ENCODE data around the gene ZNF14.
"Not testable (repeated sequence)": the region's sequence is repeated elsewhere in the genome, so short reads cannot be mapped to it uniquely, and the experiment has no call there.

Gene ZNF14

DNA sequence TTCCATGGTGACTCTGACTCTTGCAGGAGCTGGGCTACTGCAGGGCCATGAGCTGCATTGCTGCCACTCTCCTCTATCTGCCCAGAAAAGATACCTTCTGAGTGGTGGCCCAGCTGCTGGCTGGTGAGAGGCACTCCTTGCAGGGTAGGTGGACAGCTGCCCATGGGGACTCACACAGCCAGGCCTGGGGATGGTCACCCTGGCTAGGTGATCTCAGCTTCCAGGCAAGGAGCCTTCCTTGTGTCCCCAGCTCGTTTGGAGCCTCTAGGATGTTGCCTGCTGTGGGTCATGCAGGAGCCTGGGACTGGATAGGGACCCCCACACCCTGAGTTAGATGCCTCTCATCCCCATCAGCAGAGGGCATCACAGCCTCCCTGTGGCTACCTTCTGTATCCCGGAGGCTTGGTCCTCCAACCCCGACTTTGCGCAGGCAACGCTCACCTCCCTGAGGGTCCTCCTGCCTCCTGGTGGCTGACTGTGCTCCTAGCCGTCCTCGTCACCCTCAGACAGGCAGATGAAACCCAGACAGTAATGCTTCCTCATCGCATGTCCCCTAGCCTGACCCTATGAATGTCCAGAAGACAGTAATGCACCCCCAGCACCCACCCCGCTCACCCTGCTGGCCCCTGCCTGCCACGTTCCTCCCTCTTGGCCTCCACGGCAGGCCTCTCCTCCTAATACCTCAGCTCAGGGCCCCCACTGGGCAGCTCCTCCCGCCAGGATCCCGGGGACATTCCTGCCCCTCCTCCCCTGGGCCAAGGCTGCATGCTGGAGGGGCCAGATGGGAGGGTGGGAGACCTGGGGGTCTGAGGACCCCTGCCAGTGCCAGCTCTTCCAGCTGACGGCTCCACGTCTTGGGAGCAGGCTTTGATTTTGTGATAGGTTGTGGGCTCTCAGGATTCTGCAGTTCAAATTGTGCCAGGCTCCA is 13.6 kb upstream of the ZNF14 start:
- DNase-seq, result no peak

- DNase-seq, result no peak
Measured at GRCh38 chr19:19745496-19746285, 12.8 kb upstream of the ZNF14 start.

DNA sequence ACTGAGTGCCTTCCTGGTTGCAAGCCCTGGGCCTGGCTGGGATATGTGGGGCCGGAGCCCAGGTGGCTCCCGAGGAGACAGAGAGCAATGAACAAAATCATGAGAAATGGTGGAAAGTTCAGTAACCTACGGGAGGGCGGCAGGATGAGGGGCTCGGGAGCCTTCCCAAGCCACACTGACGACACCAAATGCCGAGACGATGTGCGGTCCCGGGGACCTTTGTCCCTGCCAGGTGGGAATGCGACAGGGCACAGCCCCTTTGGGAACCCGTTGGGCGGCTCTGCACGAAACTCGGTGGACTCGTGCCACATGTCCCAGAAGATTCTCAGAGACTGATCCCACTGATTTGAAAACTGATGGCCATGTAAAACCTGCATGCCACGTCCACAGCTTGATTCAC is 11.7 kb upstream of the ZNF14 start:
- no peak for DNase-seq

GRCh38 chr19:19743921-19744320 is 11.0 kb upstream of the ZNF14 start:
- not testable (repeated sequence) for DNase-seq

GRCh38 chr19:19743176-19743575 is 10.3 kb upstream of the ZNF14 start:
- DNase-seq, result no peak

DNA sequence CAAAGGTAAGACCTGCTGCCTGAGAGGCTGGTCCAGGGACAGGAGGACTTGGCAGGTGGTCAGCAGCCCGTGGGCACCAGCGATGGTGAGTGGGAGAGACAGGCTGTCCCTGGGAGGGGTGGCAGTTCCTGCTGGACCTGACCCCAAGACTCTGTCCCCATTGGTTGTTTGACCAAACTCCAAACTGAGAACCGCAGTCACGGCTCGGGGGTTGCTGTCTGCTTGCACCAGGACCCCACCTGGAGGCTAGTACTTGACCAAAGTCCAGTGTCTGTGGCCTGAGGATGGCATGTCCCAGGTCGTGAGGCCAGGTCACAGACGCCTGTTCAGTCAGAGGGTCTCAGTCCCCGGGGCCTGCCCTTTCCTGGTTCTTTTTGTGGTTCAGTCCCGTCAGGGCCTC is 9.9 kb upstream of the ZNF14 start:
- no peak for DNase-seq

- DNase-seq, result no peak
Measured at GRCh38 chr19:19741184-19741583, 8.3 kb upstream of the ZNF14 start.

GRCh38 chr19:19740755-19741154 is 7.8 kb upstream of the ZNF14 start:
- no peak for DNase-seq

DNA sequence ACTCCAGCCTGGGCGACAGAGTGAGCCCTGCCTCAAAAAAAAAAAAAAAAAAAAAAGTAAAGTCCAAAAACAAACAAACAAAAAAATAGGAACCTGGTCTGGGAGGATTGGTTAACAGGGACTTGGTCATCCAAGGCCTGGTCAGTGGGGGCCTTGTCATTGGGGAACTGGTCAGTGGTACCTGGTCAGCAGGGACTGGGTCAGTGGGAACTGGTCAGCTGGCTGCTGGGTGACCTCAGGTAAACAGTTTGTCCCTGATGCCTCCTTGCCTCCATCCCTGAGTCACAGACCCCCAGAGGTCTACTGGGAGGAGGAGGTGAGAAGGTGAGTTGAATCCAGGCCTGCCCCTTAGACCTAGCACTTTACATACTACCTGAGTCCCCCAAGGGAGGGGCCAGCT is 5.7 kb upstream of the ZNF14 start:
- no peak for DNase-seq

- DNase-seq, result no peak
Measured at GRCh38 chr19:19737559-19738332, 4.8 kb upstream of the ZNF14 start.

DNA sequence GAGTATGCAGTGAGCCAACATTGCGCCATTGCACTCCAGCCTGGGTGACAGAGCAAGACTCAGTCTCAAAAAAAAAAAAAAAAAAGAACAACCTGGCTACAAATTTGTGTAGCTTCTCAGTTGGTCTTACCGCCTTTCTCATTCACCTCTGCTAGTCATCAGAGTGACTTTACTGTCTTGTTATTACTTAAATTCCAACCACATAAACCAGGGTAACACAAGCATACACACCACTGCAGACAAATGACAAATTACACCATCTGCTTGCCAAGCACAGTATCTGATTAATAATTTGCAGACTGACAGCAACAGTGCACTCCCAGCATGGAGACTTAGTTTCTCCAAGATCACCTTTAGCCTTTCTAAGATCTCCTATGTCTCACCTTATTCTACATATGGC is 11.0 kb downstream of the ZNF14 start:
- no peak for DNase-seq

- DNase-seq, result no peak
Measured at GRCh38 chr19:19719798-19720197, 13.1 kb downstream of the ZNF14 start.

DNA sequence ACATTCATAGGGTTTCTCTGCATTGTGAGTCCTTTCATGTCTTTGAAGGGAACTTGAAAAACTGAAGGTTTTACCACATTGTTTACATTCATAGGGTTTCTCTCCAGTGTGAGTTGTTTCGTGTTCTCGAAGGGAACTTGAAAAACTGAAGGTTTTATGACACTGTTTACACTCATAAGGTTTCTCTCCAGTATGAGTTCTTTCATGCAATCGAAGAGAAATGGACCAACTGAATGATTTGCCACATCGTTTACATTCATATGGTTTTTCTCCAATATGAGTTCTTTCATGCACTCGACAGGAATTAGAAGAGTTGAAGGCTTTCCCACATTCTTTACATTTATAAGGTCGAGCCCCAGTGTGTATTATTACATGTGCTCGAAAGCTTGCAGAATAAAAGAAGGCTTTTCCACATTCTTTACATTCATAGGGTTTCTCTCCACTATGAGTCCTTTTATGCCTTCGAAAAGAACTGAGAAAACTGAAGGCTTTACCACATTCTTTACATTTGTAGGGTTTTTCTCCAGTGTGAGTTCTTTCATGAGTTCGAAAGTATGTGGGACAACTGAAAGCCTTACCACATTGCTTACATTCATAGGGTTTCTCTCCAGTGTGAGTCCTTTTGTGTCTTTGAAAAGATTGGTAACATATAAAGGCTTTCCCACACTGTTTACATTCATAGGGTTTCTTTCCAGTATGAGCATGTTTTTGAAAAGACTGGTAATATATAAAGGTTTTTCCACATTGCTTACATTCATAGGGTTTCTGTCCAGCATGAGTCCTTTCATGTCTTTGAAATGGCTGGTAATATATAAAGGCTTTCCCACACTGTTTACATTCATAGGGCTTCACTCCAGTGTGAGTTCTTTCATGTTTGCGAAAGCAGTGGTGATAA is 20.7 kb downstream of the ZNF14 start:
- DNase-seq, result no peak

DNA sequence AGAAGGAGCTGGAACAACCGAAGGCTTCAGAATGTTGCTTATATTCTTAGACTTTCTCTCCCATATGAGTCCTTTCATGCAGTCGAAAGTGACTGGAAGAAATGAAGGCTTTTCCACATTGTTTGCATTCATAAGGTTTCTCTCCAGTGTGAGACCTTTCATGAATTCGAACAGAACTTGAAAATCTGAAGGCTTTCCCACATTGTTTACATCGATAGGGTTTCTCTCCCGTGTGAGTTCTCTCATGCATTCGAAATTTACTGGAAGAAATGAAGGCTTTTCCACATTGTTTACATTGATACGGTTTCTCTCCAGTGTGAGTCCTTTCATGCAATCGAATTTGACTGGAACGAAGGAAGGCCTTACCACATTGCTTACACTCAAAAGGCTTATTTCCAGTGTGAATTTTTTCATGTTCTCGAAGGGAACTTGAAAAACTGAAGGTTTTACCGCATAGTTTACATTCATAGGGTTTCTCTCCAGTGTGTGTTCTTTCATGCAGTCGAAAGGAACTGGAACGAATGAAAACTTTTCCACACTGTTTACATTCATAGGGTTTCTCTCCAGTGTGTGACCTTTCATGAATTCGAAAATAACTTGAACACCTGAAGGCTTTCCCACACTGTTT is 21.5 kb downstream of the ZNF14 start:
- DNase-seq, result no peak

DNA sequence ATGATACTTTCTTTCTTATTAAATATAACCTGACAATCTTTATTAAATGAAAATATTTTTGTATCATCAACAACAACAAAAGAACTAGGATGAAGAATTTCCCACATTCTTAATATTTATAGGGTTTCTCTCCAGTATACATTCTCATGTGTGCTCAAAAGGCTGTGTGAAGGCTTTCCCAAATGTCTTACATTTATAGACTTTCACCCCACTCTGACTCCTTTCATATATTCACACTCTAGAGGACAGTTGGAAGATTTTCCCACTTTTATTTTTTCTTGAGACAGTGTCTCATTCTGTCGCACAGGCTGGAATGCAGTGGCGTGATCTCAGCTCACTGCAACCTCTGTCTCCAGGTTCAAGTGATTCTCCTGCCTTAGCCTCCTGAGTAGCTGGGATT is 22.4 kb downstream of the ZNF14 start:
- no peak for DNase-seq

DNA sequence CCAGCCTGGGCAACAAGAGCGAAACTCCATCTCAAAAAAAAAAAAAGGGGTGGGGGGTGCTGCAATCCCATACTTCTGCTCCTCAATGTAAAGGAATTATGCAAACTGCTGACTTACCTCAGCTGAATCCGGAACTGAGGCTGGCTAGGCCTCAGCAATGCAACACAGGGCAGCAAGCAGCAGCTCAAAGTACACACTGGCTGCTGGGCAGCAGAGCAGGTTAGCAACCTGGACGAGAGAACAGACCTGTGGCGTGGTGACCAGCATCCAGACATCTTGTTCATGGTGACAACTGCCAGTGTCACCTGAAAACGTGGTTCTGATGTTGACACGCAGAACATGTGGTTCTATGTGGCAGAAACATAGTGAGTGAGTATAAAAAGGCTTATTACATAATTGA is 28.1 kb downstream of the ZNF14 start:
- DNase-seq, result no peak

- not testable (repeated sequence) for DNase-seq
Measured at GRCh38 chr19:19700493-19700892, 32.4 kb downstream of the ZNF14 start.

- no peak for DNase-seq
Measured at GRCh38 chr19:19697589-19697988, 35.3 kb downstream of the ZNF14 start.

DNA sequence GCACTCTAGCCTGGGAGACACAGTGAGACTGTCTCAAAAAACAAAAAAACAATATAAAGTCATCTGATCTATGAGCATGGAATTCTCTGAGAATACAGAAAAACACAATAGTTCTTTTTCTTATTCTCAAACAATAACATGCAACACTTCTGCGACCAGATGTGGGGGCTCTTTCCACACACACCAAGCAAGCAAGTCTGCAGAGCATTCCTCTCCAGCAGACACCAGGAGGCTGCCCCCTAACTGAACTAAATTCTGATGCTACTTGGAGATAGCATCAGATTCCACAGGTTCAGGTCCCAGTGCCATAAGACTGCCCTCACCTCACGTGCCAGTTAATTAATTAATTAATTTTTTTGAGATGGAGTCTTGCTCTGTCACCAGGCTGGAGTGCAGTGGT is 36.5 kb downstream of the ZNF14 start:
- no peak for DNase-seq

- DNase-seq, result no peak
Measured at GRCh38 chr19:19691683-19692082, 41.2 kb downstream of the ZNF14 start.

DNA sequence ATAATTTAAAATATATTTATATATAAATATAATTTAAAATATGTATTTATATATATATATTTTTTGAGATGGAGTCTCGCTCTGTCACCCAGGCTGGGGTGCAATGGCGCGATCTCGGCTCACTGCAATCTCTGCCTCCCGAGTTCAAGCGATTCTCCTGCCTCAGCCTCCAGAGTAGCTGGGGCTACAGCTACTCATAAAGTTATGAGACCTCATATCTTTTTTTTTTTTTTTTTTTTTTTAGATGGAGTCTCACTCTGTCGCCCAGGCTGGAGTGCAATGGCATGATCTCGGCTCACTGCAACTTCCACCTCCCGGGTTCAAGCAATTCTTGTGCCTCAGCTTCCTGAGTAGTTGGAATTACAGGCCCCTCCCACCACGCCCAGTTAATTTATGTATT is 43.9 kb downstream of the ZNF14 start:
- not testable (repeated sequence) for DNase-seq

GRCh38 chr19:19687090-19687489 is 45.8 kb downstream of the ZNF14 start:
- no peak for DNase-seq
